MCF 10A (cell line): ENCODE data around the gene DPP6. TPM values are rescaled to one million over a fixed set of nuclear protein-coding genes. Genes with fewer than 3 reads are reported as not detected.
"Not testable (repeated sequence)": the region's sequence is repeated elsewhere in the genome, so short reads cannot be mapped to it uniquely, and the experiment has no call there.

Experiments
- BruUV-seq: library from RNA; stranded (reverse); fragments of 400-500 nt; replicated peaks from 2 replicates; lab custom pipeline; 2021; lab: Mats Ljungman, UMichigan
- CTCF ChIA-PET: fragments of 300-600 bp; sonication (Branson Sonifier 250); formaldehyde crosslinking; extraction: SDS; loops from one replicate; lab custom pipeline; 2021; ENCODE audit warnings: antibody characterized with exemption, inconsistent platforms; lab: Yijun Ruan, JAX
- POLR2A ChIA-PET: fragments of 300-600, 350-650 bp; sonication (Branson Sonifier 250); formaldehyde crosslinking; extraction: SDS; loops from one replicate; lab custom pipeline; 2020; ENCODE audit warnings: antibody characterized with exemption, inconsistent platforms; lab: Yijun Ruan, JAX
- DNase-seq: peaks from one replicate; pipeline ENCODE4 v3.0.0-alpha.2; 2018; ENCODE audit not compliant: unreplicated experiment
- H3K27ac Mint-ChIP-seq: one replicate; pipeline ENCODE4 v1.8.0; 2022; ENCODE audit warnings: mild to moderate bottlenecking, low read depth, mixed read lengths; ENCODE audit not compliant: unreplicated experiment
- H3K27me3 Mint-ChIP-seq: one replicate; pipeline ENCODE4 v1.8.0; 2022; ENCODE audit warnings: mixed read lengths; ENCODE audit not compliant: insufficient read depth, unreplicated experiment
- H3K36me3 Mint-ChIP-seq: one replicate; pipeline ENCODE4 v1.8.0; 2022; ENCODE audit warnings: mild to moderate bottlenecking, moderate library complexity, mixed read lengths; ENCODE audit not compliant: insufficient read depth, unreplicated experiment
- H3K4me1 Mint-ChIP-seq: one replicate; pipeline ENCODE4 v1.8.0; 2022; ENCODE audit warnings: mixed read lengths; ENCODE audit not compliant: insufficient read depth, unreplicated experiment
- H3K4me3 Mint-ChIP-seq: one replicate; pipeline ENCODE4 v1.8.0; 2022; ENCODE audit warnings: mild to moderate bottlenecking, moderate library complexity, mixed read lengths; ENCODE audit not compliant: unreplicated experiment
- H3K9me3 Mint-ChIP-seq: one replicate; pipeline ENCODE4 v1.8.0; 2022; ENCODE audit warnings: mixed read lengths; ENCODE audit not compliant: unreplicated experiment
- CTCF ChIP-seq: fragments of 200-600 bp; IDR thresholded peaks from one replicate; pipeline ENCODE4 v1.8.0; 2022; ENCODE audit warnings: antibody characterized with exemption, mild to moderate bottlenecking; ENCODE audit not compliant: unreplicated experiment
- intact Hi-C: fragments of 100-400 bp; cut with micrococcal nuclease; formaldehyde crosslinking; loops from 2 replicates; pipeline ENCODE4 v1.14.1; 2022
- total RNA-seq: library from RNA; stranded (reverse); gene quantifications from 2 replicates; pipeline ENCODE4 v1.2.3, GENCODE V29; 2022

The DPP6 gene
- total RNA-seq, 1 experiment from 2014 or later: not detected

GRCh38 chr7:154162921-154163320, 110.7 kb downstream of the DPP6 start:
- H3K4me3 Mint-ChIP-seq, POLR2A ChIA-PET, H3K4me1 Mint-ChIP-seq, H3K27me3 Mint-ChIP-seq, H3K36me3 Mint-ChIP-seq, H3K27ac Mint-ChIP-seq, intact Hi-C loops, DNase-seq, BruUV-seq, CTCF ChIA-PET: not testable (repeated sequence)
- peaks cover 18% of the 10 kb centered on the region for H3K9me3 Mint-ChIP-seq

- H3K36me3 Mint-ChIP-seq, H3K27ac Mint-ChIP-seq, BruUV-seq, H3K4me1 Mint-ChIP-seq, POLR2A ChIA-PET, intact Hi-C loops, H3K4me3 Mint-ChIP-seq, H3K27me3 Mint-ChIP-seq, CTCF ChIA-PET, DNase-seq: not testable (repeated sequence)
- H3K9me3 Mint-ChIP-seq: peaks cover 25% of the 10 kb centered on the region
These were observed 111.4 kb downstream of the DPP6 start for GRCh38 chr7:154163642-154164041.

GRCh38 chr7:154167051-154167450, 114.9 kb downstream of the DPP6 start:
- no TSS peak for BruUV-seq
- Mint-ChIP-seq H3K27me3 (no peaks in the 10 kb centered on the region), H3K4me3 (no peak overlapping the region), H3K27ac (no peak overlapping the region), H3K9me3 (peaks cover 19% of the 10 kb centered on the region), H3K36me3 (no peaks in the 10 kb centered on the region), H3K4me1 (no peaks in the 10 kb centered on the region)
- no peak for TF ChIP-seq CTCF
- POLR2A ChIA-PET: no interaction called here
- intact Hi-C loops: no loop called here
- CTCF ChIA-PET: no interaction called here
- no peak for DNase-seq

- no peaks in the 10 kb centered on the region for H3K36me3 Mint-ChIP-seq
- intact Hi-C loops: no loop called here
- BruUV-seq: no TSS peak
- no peak overlapping the region for H3K27ac Mint-ChIP-seq
- no peaks in the 10 kb centered on the region for H3K27me3 Mint-ChIP-seq
- H3K9me3 Mint-ChIP-seq: peaks cover 20% of the 10 kb centered on the region
- no peak for TF ChIP-seq CTCF
- POLR2A ChIA-PET: no interaction called here
- CTCF ChIA-PET: no interaction called here
- no peak for DNase-seq
- H3K4me3 Mint-ChIP-seq: no peak overlapping the region
- H3K4me1 Mint-ChIP-seq: no peaks in the 10 kb centered on the region
These were observed 115.6 kb downstream of the DPP6 start for GRCh38 chr7:154167807-154168206.

- Mint-ChIP-seq H3K4me3 (no peak overlapping the region), H3K9me3 (peaks cover 32% of the 10 kb centered on the region), H3K27me3 (no peaks in the 10 kb centered on the region), H3K36me3 (no peaks in the 10 kb centered on the region), H3K27ac (no peak overlapping the region), H3K4me1 (no peaks in the 10 kb centered on the region)
- intact Hi-C loops: no loop called here
- BruUV-seq: no TSS peak
- DNase-seq: no peak
- CTCF ChIA-PET: interaction anchor here (0.9 kb wide), 1 partner anchor 102 kb away, joined by 3 read pairs; no protein-coding TSS in a partner anchor
- POLR2A ChIA-PET: no interaction called here
- no peak for TF ChIP-seq CTCF
These were observed 119.2 kb downstream of the DPP6 start for GRCh38 chr7:154171422-154171821.
